Epithelial cell of proximal tubule (primary cell): ENCODE measurements around the gene PDE8B. TPM values are rescaled to one million over a fixed set of nuclear protein-coding genes. Genes with fewer than 3 reads are reported as not detected.

Source experiments
- DNase-seq: peaks from one replicate; pipeline ENCODE4 v3.0.0-alpha.2; 2011; ENCODE audit warnings: low read depth
- H3K4me3 ChIP-seq: 2 replicates; pipeline ENCODE4 v1.5.1; 2011; ENCODE audit warnings: low read depth, mild to moderate bottlenecking, low read length
- CTCF ChIP-seq: conservative IDR thresholded peaks from 2 replicates; pipeline ENCODE4 v1.5.1; 2012; ENCODE audit warnings: low read depth, mild to moderate bottlenecking, low read length
- total RNA-seq: library from RNA; depleted of rRNA; stranded (reverse); fragments of >200 nt; gene quantifications from 2 replicates; pipeline ENCODE4 v1.2.3, GENCODE V29; 2015

The PDE8B gene
- 0.35 and 0.94 TPM in 2 replicates for total RNA-seq

- peak within 1 kb of the TSS; percentile 23 for H3K4me3 ChIP-seq
- no peak for DNase-seq
- no peak for TF ChIP-seq CTCF
Observed at GRCh38 chr5:77210091-77210963, at the start of gene PDE8B. Gene PDE8B, plus strand, starts transcription at chr5:77210680. Its CDS starts 246 bp downstream, at chr5:77210926.

GRCh38 chr5:77163453-77163852, 47.0 kb upstream of the PDE8B start:
- no peak for DNase-seq
- H3K4me3 ChIP-seq, result no peak overlapping the region
- TF ChIP-seq CTCF, result no peak

GRCh38 chr5:77167063-77167462, 43.4 kb upstream of the PDE8B start:
- no peak for TF ChIP-seq CTCF
- H3K4me3 ChIP-seq, result no peak overlapping the region

GRCh38 chr5:77167695-77168121, 42.8 kb upstream of the PDE8B start:
- peak; percentile 35 for DNase-seq

More at GRCh38 chr5:77167063-77167462, 43.4 kb upstream of the PDE8B start:
- DNase-seq, result no peak

GRCh38 chr5:77168161-77168878, 42.2 kb upstream of the PDE8B start:
- DNase-seq, result peak; percentile 19
- H3K4me3 ChIP-seq, result no peak overlapping the region
- no peak for TF ChIP-seq CTCF

More at GRCh38 chr5:77167695-77168121, 42.8 kb upstream of the PDE8B start:
- no peak overlapping the region for H3K4me3 ChIP-seq
- TF ChIP-seq CTCF, result no peak

- TF ChIP-seq CTCF, result no peak
- H3K4me3 ChIP-seq, result no peak overlapping the region
- no peak for DNase-seq
Observed at GRCh38 chr5:77168879-77169244, 41.6 kb upstream of the PDE8B start.
